Heart right ventricle (tissue), 16 donors: ENCODE results near the gene MTFMT. TPM values are rescaled to one million over a fixed set of nuclear protein-coding genes. Genes with fewer than 3 reads are reported as not detected.
"Not testable (repeated sequence)": the region's sequence is repeated elsewhere in the genome, so short reads cannot be mapped to it uniquely, and the experiment has no call there.

ENCODE experiments used
- ATAC-seq, 8 donors: fragments of 200-7000 bp; cut with Tn5 transposase; one replicate each; pipeline ENCODE4 v1.9.1; 2020; ENCODE audit warnings: mild to moderate bottlenecking in 8 of 8, moderate library complexity in 8 of 8, moderate number of reproducible peaks in 1 of 8
- DNase-seq, 2 donors: peaks; one replicate each; pipeline ENCODE4 v3.0.0-alpha.2; 2020
- H3K27ac ChIP-seq, 10 donors: fragments of 200-600 bp; sonication (generic) in 2 of 10; one replicate each; pipeline versions ENCODE4 v1.5.0 to v1.8.0; 2020 to 2022; ENCODE audit warnings: mild to moderate bottlenecking in 3 of 10
- H3K27me3 ChIP-seq, 7 donors: fragments of 200-600 bp; one replicate each; pipeline ENCODE4 v1.8.0; 2021 to 2022; ENCODE audit warnings: mild to moderate bottlenecking in 2 of 7
- H3K36me3 ChIP-seq, 9 donors: fragments of 200-600 bp; sonication (generic) in 1 of 9; one replicate each; pipeline versions ENCODE4 v1.5.0 to v1.8.0; 2020 to 2022; ENCODE audit warnings: mild to moderate bottlenecking in 2 of 9
- H3K4me1 ChIP-seq, 9 donors: fragments of 200-600 bp; sonication (generic) in 1 of 9; one replicate each; pipeline versions ENCODE4 v1.5.0 to v1.8.0; 2020 to 2022; ENCODE audit warnings: mild to moderate bottlenecking in 4 of 9
- H3K4me3 ChIP-seq, 10 donors: fragments of 200-600 bp; sonication (generic) in 2 of 10; one replicate each; pipeline versions ENCODE4 v1.5.0 to v1.8.0; 2020 to 2022; ENCODE audit warnings: mild to moderate bottlenecking in 7 of 10, moderate library complexity in 2 of 10
- H3K9me3 ChIP-seq, 11 donors: fragments of 200-600 bp in 10 of 11; sonication (generic) in 2 of 11; one replicate each; pipeline versions ENCODE4 v1.5.0 to v1.8.0; 2013 to 2022; ENCODE audit warnings: mild to moderate bottlenecking in 2 of 11, control low read depth in 1 of 11, moderate library complexity in 1 of 11
- WGBS, 2 donors: extraction: QIAGEN DNeasy Blood & Tissue Kit; methylation state at CpG; one replicate each; pipeline ENCODE4 v1.1.7; 2013; ENCODE audit warnings: inconsistent platforms in 1 of 2; 5-methylcytosine and 5-hydroxymethylcytosine counted together
- intact Hi-C, 10 donors: fragments of 100-400 bp; cut with DNase I; formaldehyde crosslinking; loops; one replicate each; pipeline versions ENCODE4 v1.11.1 to v1.14.2; 2022
- polyA plus RNA-seq, 2 donors: library from polyadenylated mRNA; stranded (reverse); fragments of 200-250 nt; gene quantifications; one replicate each; pipeline ENCODE4 v1.2.3, GENCODE V29; 2013
- total RNA-seq, 10 donors: library from RNA; stranded (reverse); fragmentation: NEBNext Ultra II Directional in 3 of 10; extraction: Animal tissue kit (Norgen Biotek cat#: 25700) in 3 of 10; gene quantifications; one replicate each; pipeline versions ENCODE4 v1.2.1 to v1.2.4, GENCODE V29; 2021 to 2023
- TF ChIP-seq, protein P1 (sequence below), 9 donors: fragments of 200-600 bp; sonication (generic) in 2 of 9; IDR thresholded peaks; one replicate each; pipeline versions ENCODE4 v1.5.0 to v1.8.0; 2021 to 2022; ENCODE audit warnings: antibody characterized with exemption in 9 of 9, mild to moderate bottlenecking in 5 of 9, moderate library complexity in 1 of 9
- donor health status: Arrhythmogenic right ventricular cardiomyopathy.
- donor health status: ischemic (EF 13 %, LVEDD 7.1; RV severe dilation, severe dysfunction).
- donor health status: healthy with polysubstance abuse.
- donor health status: DM: no; HTN: yes; CAD: no.
- donor health status: DM: no; HTN: no; CAD: no.
- donor health status: ischemic (EF 25% LVEDD 6.9; RV normal size, moderate dysfunction).
- donor health status: ischemic (EF 25% LVEDD 5.7; RV mildly dilated, moderate dysfunction).
- donor health status: healthy.
- donor health status: DM: yes; HTN: yes; CAD: no.
- donor health status: Ischemic cardiomyopathy.
- donor health status: ischemic (EF 35%, LVEDD 5.7; RV mildly dilated, moderate dysfunction).
- donor health status: nonischemic (EF 11% LVEDD 7.7; RV severe dilation, severe dysfunction).
- donor health status: DM: yes; HTN: yes; CAD: no.
- donor health status: PGD.
- donor health status: ischemic (EF 29% LVEDD 5.4; RV normal size, mild dysfunction).
- donor health status: nonischemic (EF 23%, LVEDD 6.1; RV moderate dilation, normal function).

Gene MTFMT
- total and polyA plus RNA-seq, 12 donors: 5.5 to 21.9 (median 18.2) TPM

DNA sequence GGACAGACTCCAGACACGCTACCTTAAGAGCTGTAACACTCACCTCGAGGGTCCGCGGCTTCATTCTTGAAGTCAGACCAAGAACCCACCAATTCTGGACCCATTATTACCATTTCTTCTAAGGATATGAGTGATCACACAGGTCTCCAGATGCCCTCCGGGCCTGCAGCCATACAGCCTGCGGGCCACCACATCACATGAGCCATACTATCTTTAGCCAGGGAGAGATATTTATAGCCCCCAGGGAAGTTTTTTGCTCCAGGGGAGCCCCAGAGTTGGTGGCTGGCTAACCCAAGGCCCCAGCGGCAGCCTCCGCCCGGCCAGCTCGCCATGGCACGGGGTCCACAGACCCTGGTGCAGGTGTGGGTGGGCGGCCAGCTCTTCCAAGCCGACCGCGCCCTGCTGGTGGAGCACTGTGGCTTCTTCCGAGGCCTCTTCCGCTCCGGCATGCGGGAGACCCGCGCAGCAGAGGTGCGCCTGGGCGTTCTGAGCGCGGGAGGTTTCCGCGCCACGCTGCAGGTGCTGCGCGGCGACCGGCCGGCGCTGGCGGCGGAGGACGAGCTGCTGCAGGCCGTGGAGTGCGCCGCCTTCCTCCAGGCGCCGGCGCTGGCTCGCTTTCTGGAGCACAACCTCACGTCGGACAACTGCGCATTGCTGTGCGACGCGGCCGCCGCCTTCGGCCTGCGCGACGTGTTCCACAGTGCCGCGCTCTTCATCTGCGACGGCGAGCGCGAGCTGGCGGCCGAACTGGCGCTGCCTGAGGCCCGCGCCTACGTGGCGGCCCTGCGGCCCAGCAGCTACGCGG, 47.2 kb upstream of the MTFMT start, which contains the start of gene KBTBD13:
Gene KBTBD13 (plus strand): TSS at position 261 of the 805 bp plus-strand sequence. CDS start 70 bp downstream, at position 331.
- Histone ChIP-seq H3K4me1 (peaks cover 8 to 67% (median 27%) of the 10 kb centered on the region in 9 donors), H3K9me3 (no peaks in the 10 kb centered on the region), H3K27me3 (peaks cover 0 to 27% (median 8%) of the 10 kb centered on the region in 7 donors), H3K27ac (peak within 1 kb of the TSS; percentile 56 to 88 (median 83)), H3K36me3 (no peaks in the 10 kb centered on the region), H3K4me3 (peak within 1 kb of the TSS in 6 of 10 donors; percentile 11 to 32 (median 22))
- peak in 1 of 2 donors; percentile 53 for DNase-seq
- 63 to 64% methylated on average over 66 to 73 of the region's 73 CpGs for WGBS, 2 donors
- intact Hi-C loops: loop anchor here in 1 of 10 donors (2.0 kb wide), 1 partner anchor 22 kb away; no protein-coding TSS in a partner anchor
- TF ChIP-seq, protein P1, sequence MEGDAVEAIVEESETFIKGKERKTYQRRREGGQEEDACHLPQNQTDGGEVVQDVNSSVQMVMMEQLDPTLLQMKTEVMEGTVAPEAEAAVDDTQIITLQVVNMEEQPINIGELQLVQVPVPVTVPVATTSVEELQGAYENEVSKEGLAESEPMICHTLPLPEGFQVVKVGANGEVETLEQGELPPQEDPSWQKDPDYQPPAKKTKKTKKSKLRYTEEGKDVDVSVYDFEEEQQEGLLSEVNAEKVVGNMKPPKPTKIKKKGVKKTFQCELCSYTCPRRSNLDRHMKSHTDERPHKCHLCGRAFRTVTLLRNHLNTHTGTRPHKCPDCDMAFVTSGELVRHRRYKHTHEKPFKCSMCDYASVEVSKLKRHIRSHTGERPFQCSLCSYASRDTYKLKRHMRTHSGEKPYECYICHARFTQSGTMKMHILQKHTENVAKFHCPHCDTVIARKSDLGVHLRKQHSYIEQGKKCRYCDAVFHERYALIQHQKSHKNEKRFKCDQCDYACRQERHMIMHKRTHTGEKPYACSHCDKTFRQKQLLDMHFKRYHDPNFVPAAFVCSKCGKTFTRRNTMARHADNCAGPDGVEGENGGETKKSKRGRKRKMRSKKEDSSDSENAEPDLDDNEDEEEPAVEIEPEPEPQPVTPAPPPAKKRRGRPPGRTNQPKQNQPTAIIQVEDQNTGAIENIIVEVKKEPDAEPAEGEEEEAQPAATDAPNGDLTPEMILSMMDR (IDR thresholded peaks at IDR 0.05): no peak
- ATAC-seq: peak; percentile 65 to 85 (median 78)

DNA sequence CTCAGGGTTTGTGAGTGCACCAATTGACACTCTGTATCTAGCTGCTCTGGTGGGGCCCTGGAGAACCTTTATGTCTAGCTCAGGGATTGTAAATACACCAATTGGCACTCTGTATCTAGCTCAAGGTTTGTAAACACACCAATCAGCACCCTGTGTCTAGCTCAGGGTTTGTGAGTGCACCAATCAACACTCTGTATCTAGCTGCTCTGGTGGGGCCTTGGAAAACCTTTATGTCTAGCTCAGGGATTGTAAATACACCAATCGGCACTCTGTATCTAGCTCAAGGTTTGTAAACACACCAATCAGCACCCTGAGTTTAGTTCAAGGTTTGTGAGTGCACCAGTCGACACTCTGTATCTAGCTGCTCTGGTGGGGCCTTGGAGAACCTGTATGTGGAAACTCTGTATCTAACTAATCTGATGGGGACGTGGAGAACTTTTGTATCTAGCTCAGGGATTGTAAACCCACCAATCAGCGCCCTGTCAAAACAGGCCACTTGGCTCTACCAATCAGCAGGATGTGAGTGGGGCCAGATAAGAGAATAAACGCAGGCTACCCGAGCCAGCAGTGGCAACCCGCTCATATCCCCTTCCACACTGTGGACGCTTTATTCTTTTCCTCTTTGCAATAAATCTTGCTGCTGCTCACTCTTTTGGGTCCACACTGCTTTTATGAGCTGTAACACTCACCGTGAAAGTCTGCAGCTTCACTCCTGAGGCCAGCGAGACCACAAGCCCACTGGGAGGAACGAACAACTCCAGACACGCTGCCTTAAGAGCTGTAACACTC, 46.4 kb upstream of the MTFMT start:
- Histone ChIP-seq H3K4me1 (peaks cover 10 to 67% (median 35%) of the 10 kb centered on the region in 9 donors), H3K4me3 (peak overlapping the region in 5 of 10 donors; percentile 11 to 32 (median 21)), H3K27me3 (peaks cover 0 to 23% (median 8%) of the 10 kb centered on the region in 7 donors), H3K27ac (peak overlapping the region; percentile 40 to 88 (median 83))
- ATAC-seq, H3K9me3 ChIP-seq, DNase-seq, H3K36me3 ChIP-seq: not testable (repeated sequence)
- 34 to 52% methylated on average over 12 of the region's 12 CpGs for WGBS, 2 donors
- intact Hi-C loops: loop anchor here in 1 of 10 donors (2.0 kb wide), 1 partner anchor 21 kb away; no protein-coding TSS in a partner anchor

DNA sequence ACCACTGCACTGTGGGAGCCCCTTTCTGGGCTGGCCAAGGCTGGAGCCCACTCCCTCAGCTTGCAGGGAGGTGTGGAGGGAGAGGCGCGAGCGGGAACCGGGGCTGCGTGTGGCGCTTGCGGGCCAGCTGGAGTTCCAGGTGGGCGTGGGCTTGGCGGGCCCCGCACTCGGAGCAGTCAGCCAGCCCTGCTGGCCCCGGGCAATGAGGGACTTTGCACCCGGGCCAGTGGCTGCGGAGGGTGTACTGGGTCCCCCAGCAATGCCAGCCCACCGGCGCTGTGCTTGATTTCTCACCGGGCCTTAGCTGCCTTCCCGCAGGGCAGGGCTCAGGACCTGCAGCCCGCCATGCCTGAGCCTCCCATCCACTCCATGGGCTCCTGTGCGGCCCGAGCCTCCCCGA, 45.5 kb upstream of the MTFMT start:
- H3K4me1 ChIP-seq: peaks cover 19 to 67% (median 44%) of the 10 kb centered on the region in 9 donors
- ATAC-seq, DNase-seq, H3K36me3 ChIP-seq, H3K4me3 ChIP-seq, intact Hi-C loops, H3K9me3 ChIP-seq: not testable (repeated sequence)
- 96 to 98% methylated on average over 15 to 20 of the region's 22 CpGs for WGBS, 2 donors
- H3K27ac ChIP-seq: peak overlapping the region in 1 of 10 donors; percentile 52
- H3K27me3 ChIP-seq: peaks cover 0 to 23% (median 8%) of the 10 kb centered on the region in 7 donors

GRCh38 chr15:65072617-65073016, 43.2 kb upstream of the MTFMT start:
- ATAC-seq (no peak), DNase-seq (no peak)
- TF ChIP-seq, protein P1 (IDR thresholded peaks at IDR 0.05): no peak
- Histone ChIP-seq H3K4me1 (peaks cover 28 to 76% (median 58%) of the 10 kb centered on the region in 9 donors), H3K36me3 (no peaks in the 10 kb centered on the region), H3K27me3 (peaks cover 0 to 25% (median 4%) of the 10 kb centered on the region in 7 donors), H3K27ac (peak overlapping the region in 9 of 10 donors; percentile 46 to 92 (median 84)), H3K9me3 (no peaks in the 10 kb centered on the region), H3K4me3 (no peak overlapping the region)
- WGBS, 2 donors: 85 to 95% methylated on average over 3 of the region's 3 CpGs
- intact Hi-C loops: no loop called here

- 9 to 37% methylated on average over 1 of the region's 1 CpG for WGBS, 2 donors
- TF ChIP-seq, protein P1 (IDR thresholded peaks at IDR 0.05): no peak
Measured at GRCh38 chr15:65072027-65072426, 42.6 kb upstream of the MTFMT start.

More at GRCh38 chr15:65072027-65072426, 42.6 kb upstream of the MTFMT start:
- Histone ChIP-seq H3K4me3 (no peak overlapping the region), H3K27me3 (peaks cover 0 to 25% (median 6%) of the 10 kb centered on the region in 7 donors), H3K9me3 (no peaks in the 10 kb centered on the region), H3K36me3 (no peaks in the 10 kb centered on the region), H3K4me1 (peaks cover 28 to 72% (median 58%) of the 10 kb centered on the region in 9 donors), H3K27ac (peak overlapping the region in 9 of 10 donors; percentile 70 to 92 (median 84))
- ATAC-seq (peak; percentile 21 to 58 (median 40)), DNase-seq (peak in 1 of 2 donors; percentile 79)
- intact Hi-C loops: no loop called here
